GM23338 (cell line): ENCODE results near the gene KCNJ6. TPM values are rescaled to one million over a fixed set of nuclear protein-coding genes. Genes with fewer than 3 reads are reported as not detected.
"Not testable (repeated sequence)": the region's sequence is repeated elsewhere in the genome, so short reads cannot be mapped to it uniquely, and the experiment has no call there.

Experiments used
- ATAC-seq: fragments of 200-7000 bp; cut with Tn5 transposase; 3 replicates; pipeline ENCODE4 v1.9.1; 2020
- DNase-seq: peaks from one replicate; pipeline ENCODE4 v3.0.0-alpha.2; 2015; ENCODE audit warnings: low spot score
- H2AFZ ChIP-seq: fragments of 200-600 bp; sonication (generic); 2 replicates; pipeline ENCODE4 v1.8.0; 2016; ENCODE audit warnings: antibody characterized with exemption, mild to moderate bottlenecking, moderate library complexity
- H3F3A ChIP-seq: fragments of 200-600 bp; sonication (generic); replicated peaks from 2 replicates; pipeline ENCODE4 v1.8.0; 2017; ENCODE audit warnings: antibody characterized with exemption, mixed run types, low read depth
- H3K27ac ChIP-seq: fragments of 200-600 bp; sonication (generic); 2 replicates; pipeline ENCODE4 v1.6.1; 2016; ENCODE audit warnings: low read depth
- H3K27me3 ChIP-seq: fragments of 200-600 bp; sonication (generic); 2 replicates; pipeline ENCODE4 v1.8.0; 2016; ENCODE audit warnings: mild to moderate bottlenecking, mixed run types, moderate library complexity; ENCODE audit not compliant: insufficient read depth
- H3K36me3 ChIP-seq: fragments of 200-600 bp; sonication (generic); 2 replicates; pipeline ENCODE4 v1.8.0; 2016; ENCODE audit warnings: mild to moderate bottlenecking; ENCODE audit not compliant: insufficient read depth
- H3K4me1 ChIP-seq: fragments of 200-600 bp; sonication (generic); 2 replicates; pipeline ENCODE4 v1.8.0; 2016; ENCODE audit warnings: mild to moderate bottlenecking, moderate library complexity; ENCODE audit not compliant: insufficient read depth
- H3K4me2 ChIP-seq: fragments of 200-600 bp; sonication (generic); 2 replicates; pipeline ENCODE4 v1.7.1; 2017; ENCODE audit warnings: mixed run types
- H3K4me3 ChIP-seq: fragments of 200-600 bp; sonication (generic); 2 replicates; pipeline ENCODE4 v1.6.1; 2016; ENCODE audit warnings: mixed run types
- H3K79me2 ChIP-seq: fragments of 200-600 bp; sonication (generic); replicated peaks from 2 replicates; pipeline ENCODE4 v1.8.0; 2017; ENCODE audit warnings: mild to moderate bottlenecking; ENCODE audit not compliant: insufficient read depth
- H3K9me2 ChIP-seq: fragments of 200-600 bp; sonication (generic); 2 replicates; pipeline ENCODE4 v1.8.0; 2017; ENCODE audit not compliant: insufficient read depth
- H4K20me1 ChIP-seq: fragments of 200-600 bp; sonication (generic); replicated peaks from 2 replicates; pipeline ENCODE4 v1.8.0; 2017; ENCODE audit warnings: mild to moderate bottlenecking; ENCODE audit not compliant: insufficient read depth
- H3K27ac Mint-ChIP-seq: 2 replicates; pipeline ENCODE4 v1.8.0; 2020; ENCODE audit warnings: inconsistent platforms, mild to moderate bottlenecking, moderate library complexity, mixed read lengths
- H3K27me3 Mint-ChIP-seq: 3 replicates; pipeline ENCODE4 v1.8.0; 2022; ENCODE audit warnings: low read depth, mild to moderate bottlenecking, moderate library complexity, mixed read lengths, inconsistent platforms; ENCODE audit not compliant: insufficient read depth, poor library complexity
- H3K36me3 Mint-ChIP-seq: 3 replicates; pipeline ENCODE4 v1.8.0; 2021; ENCODE audit warnings: low read depth, mild to moderate bottlenecking, inconsistent platforms, moderate library complexity, mixed read lengths
- H3K4me1 Mint-ChIP-seq: 3 replicates; pipeline ENCODE4 v1.8.0; 2020; ENCODE audit warnings: mild to moderate bottlenecking, inconsistent platforms, mixed read lengths
- H3K4me3 Mint-ChIP-seq: 3 replicates; pipeline ENCODE4 v1.8.0; 2021; ENCODE audit warnings: moderate library complexity, mild to moderate bottlenecking, inconsistent platforms, mixed read lengths
- H3K9me3 Mint-ChIP-seq: 3 replicates; pipeline ENCODE4 v1.8.0; 2020; ENCODE audit warnings: moderate library complexity, mild to moderate bottlenecking, inconsistent platforms, mixed read lengths
- CTCF ChIP-seq, 2 experiments: fragments of 200-600 bp in 1 of 2; sonication (generic) in 1 of 2; conservative IDR thresholded peaks; 2 replicates each; pipeline versions ENCODE4 v1.5.1 to v1.6.1; 2016 to 2017; ENCODE audit warnings: antibody characterized with exemption in 2 of 2, low read depth in 2 of 2, mild to moderate bottlenecking in 2 of 2, moderate library complexity in 1 of 2
- ETS1 ChIP-seq: IDR thresholded peaks from 2 replicates; pipeline ENCODE4 v1.6.1; 2016; ENCODE audit warnings: antibody characterized with exemption
- REST ChIP-seq: IDR thresholded peaks from one replicate; pipeline ENCODE4 v1.6.1; 2018; ENCODE audit warnings: antibody characterized with exemption; ENCODE audit not compliant: unreplicated experiment
- STAT1 ChIP-seq: IDR thresholded peaks from one replicate; pipeline ENCODE4 v1.6.1; 2016; ENCODE audit warnings: antibody characterized with exemption; ENCODE audit not compliant: unreplicated experiment
- ZNF462 ChIP-seq: fragments of 250-450 bp; sonication (Bioruptor Pico); IDR thresholded peaks from 2 replicates; pipeline ENCODE4 v1.5.0; 2020; ENCODE audit warnings: mild to moderate bottlenecking, moderate library complexity
- polyA plus RNA-seq: library from polyadenylated mRNA; unstranded; fragments of >200 nt; fragmentation: Nextera tagmentation; extraction: Ambion mirVana; gene quantifications from 2 replicates; pipeline ENCODE4 v1.2.1, GENCODE V29; 2016
- total RNA-seq: library from RNA; depleted of rRNA; stranded (reverse); fragments of >200 nt; shearing (Covaris generic); gene quantifications from 2 replicates; pipeline ENCODE4 v1.2.3, GENCODE V29; 2014

Gene KCNJ6
- total and polyA plus RNA-seq, 2 experiments from 2014 or later = 0.48 to 0.52 TPM

- Histone ChIP-seq H2AFZ (no peak overlapping the region), H4K20me1 (no peaks in the 10 kb centered on the region), H3F3A (no peaks in the 10 kb centered on the region), H3K4me1 (no peaks in the 10 kb centered on the region; the same call in 1 of the 2 replicates), H3K79me2 (no peaks in the 10 kb centered on the region), H3K27ac (no peak overlapping the region), H3K36me3 (0 out of 2 replicates have a peak, but pooled peaks cover 4% of the 10 kb centered on the region), H3K4me2 (no peak overlapping the region), H3K9me2 (peaks cover 17% of the 10 kb centered on the region), H3K27me3 (no peaks in the 10 kb centered on the region), H3K4me3 (no peak overlapping the region)
- TF ChIP-seq ZNF462 (CRISPR knock-in tag) (no peak), STAT1 (no peak), ETS1 (no peak), REST (no peak), CTCF (conservative IDR thresholded peaks at IDR 0.05; ENCODE audit: low read depth in 2 of 2) (no peak)
- Mint-ChIP-seq H3K4me1 (no peaks in the 10 kb centered on the region; the same call in 2 of the 3 replicates), H3K27me3 (peaks cover 2% of the 10 kb centered on the region), H3K9me3 (no peaks in the 10 kb centered on the region), H3K4me3 (no peak overlapping the region), H3K36me3 (no peaks in the 10 kb centered on the region), H3K27ac (no peak overlapping the region)
- DNase-seq = no peak
- ATAC-seq = no peak
These were observed 268.5 kb downstream of the KCNJ6 start for GRCh38 chr21:37647781-37648180.

GRCh38 chr21:37646761-37647160 is 269.5 kb downstream of the KCNJ6 start:
- not testable (repeated sequence) for H3F3A ChIP-seq, H3K4me1 ChIP-seq, H3K79me2 ChIP-seq, H3K4me3 Mint-ChIP-seq, H3K4me2 ChIP-seq, H3K36me3 ChIP-seq, H3K27ac Mint-ChIP-seq, ATAC-seq, H3K27me3 Mint-ChIP-seq, H3K9me3 Mint-ChIP-seq, H4K20me1 ChIP-seq, H3K4me3 ChIP-seq, DNase-seq, H3K4me1 Mint-ChIP-seq, H2AFZ ChIP-seq, H3K36me3 Mint-ChIP-seq, H3K27me3 ChIP-seq, H3K27ac ChIP-seq
- peaks cover 10% of the 10 kb centered on the region for H3K9me2 ChIP-seq
